Ishikawa (cell line): Measurements from ENCODE around the gene VAV3.

Experiments used
- CEBPB ChIP-seq: IDR thresholded peaks from 2 replicates; pipeline ENCODE4 v1.6.1; 2012
- CREB1 ChIP-seq: IDR thresholded peaks from 2 replicates; pipeline ENCODE4 v1.6.1; 2012; ENCODE audit warnings: low read depth
- EGR1 ChIP-seq: IDR thresholded peaks from 2 replicates; pipeline ENCODE4 v1.6.1; 2012
- EP300 ChIP-seq: IDR thresholded peaks from 2 replicates; pipeline ENCODE4 v1.6.1; 2012; ENCODE audit warnings: borderline replicate concordance
- FOXM1 ChIP-seq: IDR thresholded peaks from 2 replicates; pipeline ENCODE4 v1.6.1; 2012; ENCODE audit warnings: low read depth, borderline replicate concordance
- MAX ChIP-seq: IDR thresholded peaks from 2 replicates; pipeline ENCODE4 v1.6.1; 2012
- NFIC ChIP-seq: IDR thresholded peaks from 2 replicates; pipeline ENCODE4 v1.6.1; 2012
- RAD21 ChIP-seq: IDR thresholded peaks from 2 replicates; pipeline ENCODE4 v1.6.1; 2012; ENCODE audit warnings: low read depth
- REST ChIP-seq: IDR thresholded peaks from 2 replicates; pipeline ENCODE4 v1.6.1; 2012; ENCODE audit warnings: low read depth, mild to moderate bottlenecking
- TAF1 ChIP-seq: IDR thresholded peaks from 2 replicates; pipeline ENCODE4 v1.6.1; 2012; ENCODE audit warnings: low read depth, mild to moderate bottlenecking
- TCF12 ChIP-seq: IDR thresholded peaks from 2 replicates; pipeline ENCODE4 v1.6.1; 2012; ENCODE audit warnings: low read depth
- TEAD4 ChIP-seq: IDR thresholded peaks from 2 replicates; pipeline ENCODE4 v1.6.1; 2012
- USF1 ChIP-seq: IDR thresholded peaks from 2 replicates; pipeline ENCODE4 v1.6.1; 2012
- YY1 ChIP-seq: IDR thresholded peaks from 2 replicates; pipeline ENCODE4 v1.6.1; 2012; ENCODE audit warnings: low read depth
- ZBTB7A ChIP-seq: IDR thresholded peaks from 2 replicates; pipeline ENCODE4 v1.6.1; 2012; ENCODE audit warnings: low read depth

Gene VAV3

GRCh38 chr1:107896401-107896800, 68.6 kb downstream of the VAV3 start:
- TF ChIP-seq ZBTB7A (no peak), EGR1 (no peak), YY1 (no peak), TAF1 (no peak), MAX (no peak), EP300 (no peak), NFIC (no peak), TCF12 (no peak), CREB1 (no peak), FOXM1 (no peak), USF1 (no peak)

DNA sequence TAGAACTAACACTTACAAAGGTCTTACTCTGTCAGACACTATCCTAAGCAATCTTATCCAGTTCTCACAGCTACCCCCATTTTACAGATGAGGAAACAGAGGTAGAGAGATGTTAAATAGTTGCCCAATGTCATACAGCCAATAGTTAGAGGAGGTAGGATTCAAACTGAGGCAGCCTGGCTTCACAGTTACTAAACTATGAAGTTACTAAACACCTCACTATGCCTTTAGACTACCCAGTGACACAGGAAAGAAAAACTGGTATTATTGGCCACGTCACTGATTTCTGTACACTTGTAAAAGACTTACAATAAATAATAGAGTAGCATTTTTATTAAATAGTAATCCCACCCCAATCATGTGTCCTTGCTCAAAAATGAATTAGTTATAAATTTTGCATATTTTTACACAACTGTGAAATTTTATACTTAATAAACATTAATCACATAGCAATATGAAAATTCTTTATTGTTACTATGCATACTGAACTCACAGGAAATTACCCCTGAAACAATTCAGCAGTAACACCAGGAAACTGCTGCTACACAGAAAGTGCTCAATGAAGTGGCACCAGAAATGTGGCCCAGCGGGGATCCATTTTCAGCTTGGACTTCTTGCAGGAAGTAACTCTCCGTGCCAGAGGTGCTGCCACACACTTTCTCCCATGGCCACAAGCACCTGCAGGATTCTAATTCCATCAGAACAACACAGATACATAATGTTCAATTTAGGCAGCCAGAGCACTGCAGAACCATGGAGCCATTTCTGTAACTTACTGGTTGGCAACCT, 69.4 kb downstream of the VAV3 start:
- TF ChIP-seq CREB1 (no peak), YY1 (peak; percentile 48; the same call in 1 of the 2 replicates), EP300 (peak; percentile 71; the same call in 1 of the 2 replicates), TEAD4 (peak; percentile 78), TCF12 (peak; percentile 78), ZBTB7A (no peak), REST (peak; percentile 39; the same call in 1 of the 2 replicates), NFIC (peak; percentile 64), EGR1 (no peak), CEBPB (no peak), MAX (peak; percentile 32), FOXM1 (peak; percentile 45; the same call in 1 of the 2 replicates)

- TF ChIP-seq YY1, result no peak
- TF ChIP-seq EGR1, result no peak
- no peak for TF ChIP-seq CREB1
- TF ChIP-seq TEAD4, result no peak
- TF ChIP-seq ZBTB7A, result no peak
- TF ChIP-seq RAD21, result no peak
- TF ChIP-seq MAX, result no peak
- TF ChIP-seq CEBPB, result no peak
- TF ChIP-seq TCF12, result no peak
- no peak for TF ChIP-seq NFIC
- no peak for TF ChIP-seq TAF1
- TF ChIP-seq EP300, result no peak
- no peak for TF ChIP-seq FOXM1
Measured at GRCh38 chr1:107894605-107895004, 70.4 kb downstream of the VAV3 start.

DNA sequence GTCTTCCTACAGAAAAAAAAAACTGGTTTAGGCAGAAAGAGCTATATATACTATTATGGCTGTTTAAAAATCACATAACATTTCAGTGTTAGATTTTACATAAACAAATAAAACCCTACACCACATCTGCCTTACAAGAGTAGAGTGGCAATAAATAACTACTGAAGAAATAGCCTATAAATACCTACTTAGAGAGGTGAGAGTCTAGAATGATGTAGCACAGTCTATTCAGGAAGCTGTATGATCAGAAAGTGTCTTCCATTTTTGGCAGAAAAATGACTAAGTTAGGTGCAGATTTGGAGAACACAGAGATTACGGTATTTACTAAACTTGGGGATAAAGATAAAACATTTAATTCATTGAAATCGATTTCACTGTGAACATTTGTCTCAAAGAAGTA, 75.5 kb downstream of the VAV3 start:
- TF ChIP-seq EGR1, result no peak
- TF ChIP-seq EP300, result no peak
- TF ChIP-seq CREB1, result no peak
- TF ChIP-seq TEAD4, result no peak

DNA sequence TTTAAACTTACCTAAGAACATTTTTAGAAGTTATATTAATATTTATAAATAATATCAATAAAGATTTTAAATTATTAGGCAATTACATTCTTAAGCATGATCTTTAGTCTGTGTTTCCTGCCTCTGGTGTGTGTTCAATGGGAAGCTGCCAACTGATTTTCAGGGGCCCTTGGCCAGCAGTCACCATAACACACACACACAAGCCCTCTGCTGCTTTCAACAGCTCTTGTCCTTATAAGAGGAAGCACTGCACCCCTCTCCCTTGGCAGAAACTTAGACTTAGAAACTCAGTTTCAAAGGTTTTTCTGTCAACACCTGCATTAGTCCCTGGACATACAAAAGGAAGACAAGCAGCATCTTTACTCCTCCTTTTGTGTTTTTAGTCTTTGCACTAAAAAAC, 81.4 kb downstream of the VAV3 start:
- no peak for TF ChIP-seq FOXM1
- TF ChIP-seq USF1, result no peak
- TF ChIP-seq NFIC, result no peak
- TF ChIP-seq REST, result no peak
- TF ChIP-seq TEAD4, result no peak
- no peak for TF ChIP-seq MAX
- no peak for TF ChIP-seq CEBPB
- TF ChIP-seq TCF12, result no peak
- TF ChIP-seq YY1, result no peak
